ENCODE data around the gene MBTPS1. TPM values are rescaled to one million over a fixed set of nuclear protein-coding genes. Genes with fewer than 3 reads are reported as not detected.

Gene MBTPS1
- total and polyA plus RNA-seq, 3 donors from 2014 or later, result 59.0 to 122 (median 104) TPM

DNA sequence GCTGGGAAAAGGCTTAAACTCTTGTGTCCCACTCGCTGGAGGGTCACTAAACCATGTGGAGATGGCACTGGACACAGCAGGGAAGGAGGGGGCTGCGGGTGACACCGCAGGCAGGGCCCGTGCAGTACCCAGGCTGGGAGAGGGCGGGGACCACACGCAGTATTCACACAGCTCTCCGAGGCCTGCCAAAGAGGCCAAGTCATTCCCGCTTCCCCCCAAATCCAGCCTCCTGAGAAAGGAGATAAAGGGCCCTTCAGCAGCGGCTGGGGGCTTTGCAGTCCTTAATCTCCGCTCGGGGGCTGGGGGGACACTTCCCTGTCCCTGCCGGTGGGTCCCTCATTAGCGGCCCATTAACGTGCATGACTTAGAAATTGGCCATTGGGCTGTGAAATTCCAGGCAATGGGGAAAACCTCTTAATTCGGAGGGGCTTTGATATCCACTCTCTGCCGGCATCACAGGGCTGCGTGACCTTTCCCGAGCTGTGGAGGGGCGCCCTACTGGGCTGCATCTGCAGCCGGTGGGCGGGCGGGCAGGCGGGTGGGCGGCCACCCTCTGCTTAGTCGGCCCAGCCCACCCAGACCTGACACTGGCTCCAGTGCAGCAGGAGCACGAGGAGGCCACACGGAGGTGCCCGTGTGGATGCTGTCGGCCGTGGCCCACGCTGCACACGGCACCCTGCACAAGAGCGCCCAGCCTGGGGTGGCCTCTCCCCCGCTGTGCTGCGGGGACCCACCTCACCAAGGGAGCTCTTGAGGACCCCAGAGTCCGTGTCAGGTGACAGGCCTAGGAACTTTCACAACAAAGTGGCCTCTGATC is 71.5 kb downstream of the MBTPS1 start:
- TF ChIP-seq, protein P1, sequence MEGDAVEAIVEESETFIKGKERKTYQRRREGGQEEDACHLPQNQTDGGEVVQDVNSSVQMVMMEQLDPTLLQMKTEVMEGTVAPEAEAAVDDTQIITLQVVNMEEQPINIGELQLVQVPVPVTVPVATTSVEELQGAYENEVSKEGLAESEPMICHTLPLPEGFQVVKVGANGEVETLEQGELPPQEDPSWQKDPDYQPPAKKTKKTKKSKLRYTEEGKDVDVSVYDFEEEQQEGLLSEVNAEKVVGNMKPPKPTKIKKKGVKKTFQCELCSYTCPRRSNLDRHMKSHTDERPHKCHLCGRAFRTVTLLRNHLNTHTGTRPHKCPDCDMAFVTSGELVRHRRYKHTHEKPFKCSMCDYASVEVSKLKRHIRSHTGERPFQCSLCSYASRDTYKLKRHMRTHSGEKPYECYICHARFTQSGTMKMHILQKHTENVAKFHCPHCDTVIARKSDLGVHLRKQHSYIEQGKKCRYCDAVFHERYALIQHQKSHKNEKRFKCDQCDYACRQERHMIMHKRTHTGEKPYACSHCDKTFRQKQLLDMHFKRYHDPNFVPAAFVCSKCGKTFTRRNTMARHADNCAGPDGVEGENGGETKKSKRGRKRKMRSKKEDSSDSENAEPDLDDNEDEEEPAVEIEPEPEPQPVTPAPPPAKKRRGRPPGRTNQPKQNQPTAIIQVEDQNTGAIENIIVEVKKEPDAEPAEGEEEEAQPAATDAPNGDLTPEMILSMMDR (IDR thresholded peaks at IDR 0.05), result no peak
- no peak for TF ChIP-seq POLR2A (IDR thresholded peaks at IDR 0.05)
- intact Hi-C loops (cut with DNase I; ENCODE audit: low total_unique reads), result no loop called here

DNA sequence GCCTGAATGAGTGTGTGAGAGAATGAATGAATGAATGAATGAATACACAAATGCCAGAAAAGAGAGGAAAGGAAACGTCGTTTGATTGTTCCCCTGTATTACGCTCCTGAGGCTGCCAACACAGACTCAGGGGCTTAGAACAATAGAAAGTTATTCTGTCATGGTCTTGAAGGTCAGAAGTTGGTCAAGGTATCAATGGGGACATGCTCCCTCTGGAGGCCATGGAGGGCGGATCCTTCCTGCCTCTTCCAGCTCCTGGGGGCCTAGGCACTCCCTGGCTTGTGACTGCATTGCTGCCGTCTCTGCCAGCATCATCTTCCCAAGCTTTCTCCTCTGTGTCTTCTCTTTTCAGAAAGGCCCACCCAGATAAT is 72.6 kb downstream of the MBTPS1 start:
- Histone ChIP-seq H3K36me3 (ENCODE audit: low read depth, missing control alignments) (no peaks in the 10 kb centered on the region), H3K27me3 (no peaks in the 10 kb centered on the region), H3K4me3 (no peak overlapping the region), H3K9me3 (no peaks in the 10 kb centered on the region), H3K4me1 (no peaks in the 10 kb centered on the region), H3K27ac (no peak overlapping the region)
- intact Hi-C loops (cut with DNase I; ENCODE audit: low total_unique reads), result no loop called here
- no peak for TF ChIP-seq POLR2A (IDR thresholded peaks at IDR 0.05)
- TF ChIP-seq, protein P1 (IDR thresholded peaks at IDR 0.05), result no peak
- DNase-seq, result no peak
- 46 to 53% methylated on average over 5 of the region's 5 CpGs for WGBS, 2 donors

More for the DNA sequence above, 71.5 kb downstream of the MBTPS1 start:
- WGBS, 2 donors, result 68 to 74% methylated on average over 17 to 36 of the region's 36 CpGs
- no peak for DNase-seq
- H3K36me3 ChIP-seq (ENCODE audit: low read depth, missing control alignments), result no peaks in the 10 kb centered on the region
- H3K4me1 ChIP-seq, result no peaks in the 10 kb centered on the region
- H3K27me3 ChIP-seq, result no peaks in the 10 kb centered on the region
- no peak overlapping the region for H3K27ac ChIP-seq
- H3K4me3 ChIP-seq, result no peak overlapping the region
- H3K9me3 ChIP-seq, result no peaks in the 10 kb centered on the region

DNA sequence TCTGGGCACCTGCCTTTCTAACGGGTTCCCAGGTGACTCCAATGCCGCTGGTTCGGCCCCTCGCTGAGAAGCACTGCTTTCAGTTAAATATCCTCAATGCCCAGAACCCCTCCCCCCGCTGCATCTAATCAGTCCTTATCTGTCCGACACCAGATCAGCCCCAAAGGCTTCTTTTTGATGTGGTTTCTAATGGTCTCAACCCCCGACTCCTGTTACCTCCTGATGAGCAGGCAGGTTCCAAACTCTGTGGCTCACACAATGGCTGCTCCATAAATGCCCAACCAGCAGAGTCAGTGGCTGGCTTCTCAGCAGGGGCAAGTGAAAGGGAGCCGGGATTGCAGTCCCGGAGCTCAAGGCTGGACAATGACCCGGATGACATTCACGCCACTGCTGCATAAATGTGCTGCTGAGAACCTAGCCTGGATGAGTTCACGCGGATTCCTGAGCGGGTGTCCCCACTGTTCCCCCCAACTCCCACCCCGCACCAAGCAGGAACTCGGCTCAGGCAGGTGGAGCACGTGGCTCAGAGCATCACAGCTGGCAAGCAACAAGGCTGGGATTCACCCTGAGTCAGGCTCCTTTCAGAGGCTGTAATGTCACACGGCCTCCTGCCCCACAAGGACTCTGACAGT is 73.1 kb downstream of the MBTPS1 start:
- Histone ChIP-seq H3K9me3 (no peaks in the 10 kb centered on the region), H3K27me3 (no peaks in the 10 kb centered on the region), H3K4me3 (no peak overlapping the region), H3K4me1 (no peaks in the 10 kb centered on the region), H3K27ac (no peak overlapping the region), H3K36me3 (ENCODE audit: low read depth, missing control alignments) (no peaks in the 10 kb centered on the region)
- WGBS, 2 donors, result 55 to 66% methylated on average over 13 to 17 of the region's 18 CpGs
- intact Hi-C loops (cut with DNase I; ENCODE audit: low total_unique reads), result no loop called here
- TF ChIP-seq, protein P1 (IDR thresholded peaks at IDR 0.05), result no peak
- no peak for TF ChIP-seq POLR2A (IDR thresholded peaks at IDR 0.05)
- no peak for DNase-seq

DNA sequence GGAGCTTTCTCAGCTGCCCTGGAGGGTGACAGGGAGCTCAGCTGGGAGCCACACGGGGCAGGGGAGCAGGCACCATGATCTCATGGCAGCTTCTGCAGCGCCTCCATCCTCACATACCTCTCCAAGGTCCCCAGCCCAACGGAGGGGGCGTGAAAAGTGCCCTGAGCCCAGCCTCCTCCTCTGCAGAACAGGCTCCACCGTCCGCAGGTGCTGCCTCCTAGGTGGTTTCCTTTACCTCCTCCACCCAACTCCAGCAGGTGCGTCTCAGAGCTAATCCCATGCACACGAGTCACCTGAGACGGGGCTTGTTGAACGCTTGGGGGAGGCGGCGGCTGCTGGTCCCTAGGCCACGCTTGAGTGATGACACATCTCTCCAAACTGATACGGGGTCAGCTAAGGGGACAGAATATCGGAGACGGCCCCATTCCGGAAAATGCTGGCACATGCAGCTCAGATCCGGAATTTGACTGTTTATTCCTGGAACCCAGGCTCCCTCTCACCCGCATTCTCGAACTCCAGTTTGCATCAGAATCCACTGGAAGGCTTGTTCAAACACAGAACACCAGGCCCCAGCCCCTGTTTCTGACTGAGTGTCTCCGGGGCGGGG is 73.8 kb downstream of the MBTPS1 start:
- DNase-seq, result no peak
- H3K9me3 ChIP-seq, result no peaks in the 10 kb centered on the region
- intact Hi-C loops (cut with DNase I; ENCODE audit: low total_unique reads), result no loop called here
- no peak overlapping the region for H3K27ac ChIP-seq
- H3K4me3 ChIP-seq, result no peak overlapping the region
- no peaks in the 10 kb centered on the region for H3K27me3 ChIP-seq
- no peaks in the 10 kb centered on the region for H3K4me1 ChIP-seq
- 83 to 94% methylated on average over 19 to 22 of the region's 22 CpGs for WGBS, 2 donors
- TF ChIP-seq, protein P1 (IDR thresholded peaks at IDR 0.05), result no peak
- TF ChIP-seq POLR2A (IDR thresholded peaks at IDR 0.05), result no peak
- no peaks in the 10 kb centered on the region for H3K36me3 ChIP-seq (ENCODE audit: low read depth, missing control alignments)
